ENCODE data around the gene PTBP3. TPM values are rescaled to one million over a fixed set of nuclear protein-coding genes. Genes with fewer than 3 reads are reported as not detected.

The PTBP3 gene
- total RNA-seq, 1 experiment from 2014 or later, result 57.1 TPM

GRCh38 chr9:112382066-112382465 is 48.6 kb upstream of the PTBP3 start:
- H3K9me3 ChIP-seq (ENCODE audit: low read depth, low read length, poor library complexity, severe bottlenecking), result no peaks in the 10 kb centered on the region
- POLR2A ChIA-PET (ENCODE audit: low non-redundant PET), result no interaction called here
- no peak for DNase-seq (ENCODE audit: low spot score)

GRCh38 chr9:112380825-112381221 is 47.4 kb upstream of the PTBP3 start:
- no peaks in the 10 kb centered on the region for H3K9me3 ChIP-seq (ENCODE audit: low read depth, low read length, poor library complexity, severe bottlenecking)
- H3K27ac ChIP-seq (ENCODE audit: low read depth, low read length, poor library complexity, severe bottlenecking), result peak overlapping the region; percentile 85
- DNase-seq (ENCODE audit: low spot score), result peak; percentile 62
- H3K4me3 ChIP-seq (ENCODE audit: low read depth, low read length, poor library complexity, severe bottlenecking), result peak overlapping the region; percentile 88
- peaks cover 5% of the 10 kb centered on the region for H3K4me1 ChIP-seq (ENCODE audit: insufficient read depth, low read length, poor library complexity, severe bottlenecking)
- intact Hi-C loops (cut with micrococcal nuclease; ENCODE audit: unreplicated experiment), result no loop called here
- no TSS peak for BruUV-seq (replicated peaks)
- ChIA-PET CTCF (no interaction called here), POLR2A (ENCODE audit: low non-redundant PET) (no interaction called here)
- no peak for TF ChIP-seq CTCF (conservative IDR thresholded peaks at IDR 0.05; ENCODE audit: low read depth, low read length)
- no peak for TF ChIP-seq EZH2 (IDR thresholded peaks at IDR 0.05; ENCODE audit: borderline replicate concordance, low read depth, low read length, poor library complexity, severe bottlenecking)
- no peaks in the 10 kb centered on the region for H3K36me3 ChIP-seq (ENCODE audit: insufficient read depth, low read length, poor library complexity, severe bottlenecking)
- no peaks in the 10 kb centered on the region for H3K27me3 ChIP-seq (replicated peaks; ENCODE audit: insufficient read depth, low read depth, low read length, poor library complexity)

More at GRCh38 chr9:112382066-112382465, 48.6 kb upstream of the PTBP3 start:
- Histone ChIP-seq H3K4me1 (ENCODE audit: insufficient read depth, low read length, poor library complexity, severe bottlenecking) (peaks cover 4% of the 10 kb centered on the region), H3K27me3 (replicated peaks; ENCODE audit: insufficient read depth, low read depth, low read length, poor library complexity) (no peaks in the 10 kb centered on the region), H3K36me3 (ENCODE audit: insufficient read depth, low read length, poor library complexity, severe bottlenecking) (no peaks in the 10 kb centered on the region), H3K4me3 (ENCODE audit: low read depth, low read length, poor library complexity, severe bottlenecking) (no peak overlapping the region), H3K27ac (ENCODE audit: low read depth, low read length, poor library complexity, severe bottlenecking) (no peak overlapping the region)
- intact Hi-C loops (cut with micrococcal nuclease; ENCODE audit: unreplicated experiment), result no loop called here
- no TSS peak for BruUV-seq (replicated peaks)
- CTCF ChIA-PET, result no interaction called here
- TF ChIP-seq EZH2 (IDR thresholded peaks at IDR 0.05; ENCODE audit: borderline replicate concordance, low read depth, low read length, poor library complexity, severe bottlenecking) (no peak), CTCF (conservative IDR thresholded peaks at IDR 0.05; ENCODE audit: low read depth, low read length) (no peak)

- BruUV-seq (replicated peaks), result TSS peak; percentile 65
- H3K4me1 ChIP-seq (ENCODE audit: insufficient read depth, low read length, poor library complexity, severe bottlenecking), result peaks cover 5% of the 10 kb centered on the region
- intact Hi-C loops (cut with micrococcal nuclease; ENCODE audit: unreplicated experiment), result no loop called here
- ChIA-PET CTCF (interaction anchor here (0.6 to 1.3 kb wide), 3 partner anchors 19 to 338 kb away, joined by 3 to 6 read pairs (median 4); partner anchors contain the start of gene INIP), POLR2A (ENCODE audit: low non-redundant PET) (interaction anchor here (0.5 kb wide), 1 partner anchor 21 kb away, joined by 7 read pairs; no protein-coding TSS in a partner anchor)
- H3K36me3 ChIP-seq (ENCODE audit: insufficient read depth, low read length, poor library complexity, severe bottlenecking), result no peaks in the 10 kb centered on the region
- TF ChIP-seq EZH2 (IDR thresholded peaks at IDR 0.05; ENCODE audit: borderline replicate concordance, low read depth, low read length, poor library complexity, severe bottlenecking) (no peak), CTCF (conservative IDR thresholded peaks at IDR 0.05; ENCODE audit: low read depth, low read length) (no peak)
- H3K27ac ChIP-seq (ENCODE audit: low read depth, low read length, poor library complexity, severe bottlenecking), result peak within 1 kb of the TSS; percentile 96
- H3K9me3 ChIP-seq (ENCODE audit: low read depth, low read length, poor library complexity, severe bottlenecking), result no peaks in the 10 kb centered on the region
- no peaks in the 10 kb centered on the region for H3K27me3 ChIP-seq (replicated peaks; ENCODE audit: insufficient read depth, low read depth, low read length, poor library complexity)
- DNase-seq (ENCODE audit: low spot score), result peak; percentile 25
- peak within 1 kb of the TSS; percentile 88 for H3K4me3 ChIP-seq (ENCODE audit: low read depth, low read length, poor library complexity, severe bottlenecking)
These were observed 46.8 kb upstream of the PTBP3 start, which contains the start of gene HSDL2 for GRCh38 chr9:112380102-112380824. Gene HSDL2, plus strand, starts transcription at chr9:112380108. Its CDS starts 56 bp downstream, at chr9:112380164.
